SK-N-SH (cell line): Measurements from ENCODE around the gene TIMM22. TPM values are rescaled to one million over a fixed set of nuclear protein-coding genes. Genes with fewer than 3 reads are reported as not detected.

ENCODE experiments used
- CTCF ChIA-PET: fragments of 300-600, 350-600 bp; formaldehyde crosslinking; extraction: SDS; loops from one replicate; lab custom pipeline; 2021; lab: Yijun Ruan, JAX
- POLR2A ChIA-PET: fragments of 350-600 bp; sonication (Branson Sonifier 250); formaldehyde crosslinking; extraction: SDS; loops from one replicate; lab custom pipeline; 2020; ENCODE audit warnings: antibody characterized with exemption, inconsistent platforms; lab: Yijun Ruan, JAX
- DNase-seq: peaks from one replicate; pipeline ENCODE4 v3.0.0; 2012
- H2AFZ ChIP-seq: fragments of 200-600 bp; sonication (generic); 2 replicates; pipeline ENCODE4 v1.8.1; 2016; ENCODE audit warnings: antibody characterized with exemption, mild to moderate bottlenecking, low read depth
- H3F3A ChIP-seq: fragments of 200-600 bp; sonication (generic); replicated peaks from 2 replicates; pipeline ENCODE3; 2016; ENCODE audit warnings: antibody characterized with exemption, mild to moderate bottlenecking; ENCODE audit not compliant: insufficient read depth
- H3K27ac ChIP-seq, 2 experiments: fragments of 200-500 bp in 1 of 2; fragments of 200-600 bp in 1 of 2; sonication (Bioruptor generic) in 1 of 2; sonication (generic), shearing (Covaris generic) in 1 of 2; 2 replicates each; pipeline versions ENCODE4 v1.5.1 to v1.6.1; 2014 to 2016; ENCODE audit warnings: low read depth in 2 of 2, inconsistent platforms in 1 of 2, low read length in 1 of 2, mild to moderate bottlenecking in 1 of 2, mixed read lengths in 1 of 2
- H3K27me3 ChIP-seq: fragments of 200-600 bp; sonication (generic), shearing (Covaris generic); 2 replicates; pipeline ENCODE4 v1.6.1; 2016; ENCODE audit warnings: mixed run types; ENCODE audit not compliant: insufficient read depth
- H3K36me3 ChIP-seq, 2 experiments: fragments of 200-500 bp in 1 of 2; fragments of 200-600 bp in 1 of 2; sonication (Bioruptor generic) in 1 of 2; sonication (generic) in 1 of 2; replicated peaks in 1 of 2; 2 replicates each; pipeline versions ENCODE3 to v1.5.1; 2014 to 2016; ENCODE audit warnings: low read length in 1 of 2, mild to moderate bottlenecking in 1 of 2; ENCODE audit not compliant: insufficient read depth in 2 of 2, control insufficient read depth in 1 of 2
- H3K4me1 ChIP-seq, 2 experiments: fragments of 200-500 bp in 1 of 2; fragments of 200-600 bp in 1 of 2; sonication (Bioruptor generic) in 1 of 2; sonication (generic), shearing (Covaris generic) in 1 of 2; 2 replicates each; pipeline versions ENCODE4 v1.5.1 to v1.6.1; 2014 to 2016; ENCODE audit warnings: low read depth in 1 of 2, low read length in 1 of 2, mixed run types in 1 of 2; ENCODE audit not compliant: insufficient read depth in 2 of 2, control insufficient read depth in 1 of 2
- H3K4me2 ChIP-seq: fragments of 200-600 bp; sonication (generic), shearing (Covaris generic); 2 replicates; pipeline ENCODE4 v1.6.1; 2017; ENCODE audit warnings: mixed run types
- H3K4me3 ChIP-seq, 2 experiments: fragments of 200-500 bp in 1 of 2; fragments of 200-600 bp in 1 of 2; sonication (Bioruptor generic) in 1 of 2; sonication (generic), shearing (Covaris generic) in 1 of 2; 2 replicates each; pipeline versions ENCODE4 v1.5.1 to v1.8.1; 2014 to 2016; ENCODE audit warnings: low read depth in 2 of 2, inconsistent platforms in 1 of 2, low read length in 1 of 2, mild to moderate bottlenecking in 1 of 2, mixed read lengths in 1 of 2, moderate library complexity in 1 of 2
- H3K79me2 ChIP-seq: fragments of 200-600 bp; sonication (generic); 2 replicates; pipeline ENCODE4 v1.8.1; 2017; ENCODE audit warnings: mild to moderate bottlenecking; ENCODE audit not compliant: insufficient read depth
- H3K9ac ChIP-seq: fragments of 200-600 bp; sonication (generic); 2 replicates; pipeline ENCODE4 v1.6.1; 2017; ENCODE audit warnings: mixed run types
- H3K9me2 ChIP-seq: fragments of 200-600 bp; sonication (generic); 2 replicates; pipeline ENCODE4 v1.6.1; 2017; ENCODE audit warnings: mixed run types
- H3K9me3 ChIP-seq: fragments of 200-600 bp; sonication (generic); 2 replicates; pipeline ENCODE4 v1.6.1; 2017; ENCODE audit warnings: mixed run types, mild to moderate bottlenecking, moderate library complexity
- H4K20me1 ChIP-seq: fragments of 200-600 bp; sonication (generic); 2 replicates; pipeline ENCODE4 v1.6.1; 2017; ENCODE audit warnings: mild to moderate bottlenecking, mixed run types; ENCODE audit not compliant: insufficient read depth
- CTCF ChIP-seq: fragments of 200-600 bp; sonication (generic); IDR thresholded peaks from 2 replicates; pipeline ENCODE4 v1.6.1; 2017; ENCODE audit warnings: antibody characterized with exemption, mild to moderate bottlenecking, moderate library complexity
- FOSL2 ChIP-seq: IDR thresholded peaks from 2 replicates; pipeline ENCODE4 v1.4.0; 2012; ENCODE audit warnings: low read depth, mild to moderate bottlenecking, moderate library complexity, borderline replicate concordance
- FOXJ3 ChIP-seq: sonication (generic); formaldehyde crosslinking; IDR thresholded peaks from 2 replicates; pipeline ENCODE4 v1.5.1; 2020; ENCODE audit warnings: mild to moderate bottlenecking, missing genetic modification reagents
- FOXM1 ChIP-seq: IDR thresholded peaks from 2 replicates; pipeline ENCODE4 v1.4.0; 2012; ENCODE audit warnings: low read depth, mild to moderate bottlenecking
- IRF3 ChIP-seq: fragments of 150-350 bp; IDR thresholded peaks from 2 replicates; pipeline ENCODE4 v1.6.1; 2016; ENCODE audit warnings: mild to moderate bottlenecking, low read depth, low read length
- MEF2A ChIP-seq: IDR thresholded peaks from 2 replicates; pipeline ENCODE4 v1.4.0; 2012; ENCODE audit warnings: low read depth, borderline replicate concordance
- MXI1 ChIP-seq: IDR thresholded peaks from 2 replicates; pipeline ENCODE4 v1.6.1; 2012; ENCODE audit warnings: mild to moderate bottlenecking, low read depth, low read length, improper control_type of control experiment
- POLR2AphosphoS5 ChIP-seq: IDR thresholded peaks from 2 replicates; pipeline ENCODE4 v1.6.1; 2012; ENCODE audit warnings: low read depth, low read length
- RFX5 ChIP-seq: IDR thresholded peaks from 2 replicates; pipeline ENCODE4 v1.6.1; 2012; ENCODE audit warnings: mild to moderate bottlenecking, improper control_type of control experiment, low read length
- SMC3 ChIP-seq: IDR thresholded peaks from 2 replicates; pipeline ENCODE4 v1.6.1; 2012; ENCODE audit warnings: low read depth, low read length, improper control_type of control experiment
- TAF1 ChIP-seq: IDR thresholded peaks from 2 replicates; pipeline ENCODE4 v1.6.1; 2012; ENCODE audit warnings: low read depth, mild to moderate bottlenecking, low read length, moderate library complexity, borderline replicate concordance
- TEAD4 ChIP-seq: IDR thresholded peaks from 2 replicates; pipeline ENCODE4 v1.4.0; 2012; ENCODE audit warnings: mild to moderate bottlenecking, borderline replicate concordance; ENCODE audit not compliant: insufficient read depth
- USF2 ChIP-seq: fragments of 150-350 bp; IDR thresholded peaks from 2 replicates; pipeline ENCODE4 v1.6.1; 2017; ENCODE audit warnings: antibody characterized with exemption, low read length, low read depth, borderline replicate concordance
- ZBTB33 ChIP-seq: IDR thresholded peaks from 2 replicates; pipeline ENCODE4 v1.4.0; 2012; ENCODE audit warnings: low read depth, borderline replicate concordance
- WGBS: methylation state at CpG from one replicate; pipeline ENCODE4 v1.1.6; 2017; ENCODE audit warnings: low lambda C conversion rate; 5-methylcytosine and 5-hydroxymethylcytosine counted together
- polyA plus RNA-seq, 3 experiments: library from polyadenylated mRNA; depleted of rRNA; stranded (reverse); fragments of >200 nt; gene quantifications; 2 replicates each; pipeline ENCODE4 v1.2.3, GENCODE V29; 2012

Gene TIMM22
- polyA plus RNA-seq, 1 of the 3 experiments (the other 2 are of a cell fraction), result 9.9 TPM

- H3K9me2 ChIP-seq, result no peaks in the 10 kb centered on the region
- TF ChIP-seq TEAD4 (no peak), CTCF (no peak), IRF3 (no peak), FOXJ3 (CRISPR knock-in tag) (no peak), MXI1 (no peak), TAF1 (no peak), USF2 (no peak), POLR2AphosphoS5 (no peak)
- TF ChIP-seq, all 33 proteins: peak for 0
- no peaks in the 10 kb centered on the region for H3K27me3 ChIP-seq
- no peak overlapping the region for H3K9ac ChIP-seq
- no peak for DNase-seq
- no peak overlapping the region for H3K4me2 ChIP-seq
- no peak overlapping the region for H3K4me3 ChIP-seq
- H3K27ac ChIP-seq, result no peak overlapping the region
- no peak overlapping the region for H2AFZ ChIP-seq
- H4K20me1 ChIP-seq, result no peaks in the 10 kb centered on the region
- 84% methylated on average over 20 of the region's 30 CpGs for WGBS
- no peaks in the 10 kb centered on the region for H3K79me2 ChIP-seq
- ChIA-PET CTCF (interaction anchor here (1.3 to 1.5 kb wide), 2 partner anchors 10 to 13 kb away, joined by 3 to 4 read pairs; no protein-coding TSS in a partner anchor), POLR2A (no interaction called here)
- no peaks in the 10 kb centered on the region for H3F3A ChIP-seq
- no peaks in the 10 kb centered on the region for H3K9me3 ChIP-seq
- H3K4me1 ChIP-seq, result no peaks in the 10 kb centered on the region
- peaks cover 4 to 26% of the 10 kb centered on the region in 2 experiments for H3K36me3 ChIP-seq
These were observed 16.1 kb downstream of the TIMM22 start for GRCh38 chr17:1012823-1013728.

GRCh38 chr17:1013729-1014090, 16.8 kb downstream of the TIMM22 start:
- Histone ChIP-seq H3K79me2 (no peaks in the 10 kb centered on the region), H3K9me3 (no peaks in the 10 kb centered on the region), H3F3A (no peaks in the 10 kb centered on the region), H3K9me2 (no peaks in the 10 kb centered on the region), H3K9ac (no peak overlapping the region), H4K20me1 (no peaks in the 10 kb centered on the region), H3K4me2 (no peak overlapping the region), H3K4me3 (no peak overlapping the region), H3K27ac (no peak overlapping the region), H2AFZ (no peak overlapping the region), H3K27me3 (no peaks in the 10 kb centered on the region), H3K4me1 (no peaks in the 10 kb centered on the region), H3K36me3 (peaks cover 4 to 21% of the 10 kb centered on the region in 2 experiments)
- ChIA-PET CTCF (interaction anchor here (1.6 kb wide), 1 partner anchor 43 kb away, joined by 7 read pairs; no protein-coding TSS in a partner anchor), POLR2A (no interaction called here)
- WGBS, result 95% methylated on average over 7 of the region's 9 CpGs
- DNase-seq, result no peak
- TF ChIP-seq MEF2A (no peak), FOXM1 (no peak), USF2 (no peak), SMC3 (no peak), ZBTB33 (no peak), RFX5 (no peak), CTCF (no peak), FOSL2 (no peak)
